Measurements from ENCODE around the gene BMP2K.

The BMP2K gene

DNA sequence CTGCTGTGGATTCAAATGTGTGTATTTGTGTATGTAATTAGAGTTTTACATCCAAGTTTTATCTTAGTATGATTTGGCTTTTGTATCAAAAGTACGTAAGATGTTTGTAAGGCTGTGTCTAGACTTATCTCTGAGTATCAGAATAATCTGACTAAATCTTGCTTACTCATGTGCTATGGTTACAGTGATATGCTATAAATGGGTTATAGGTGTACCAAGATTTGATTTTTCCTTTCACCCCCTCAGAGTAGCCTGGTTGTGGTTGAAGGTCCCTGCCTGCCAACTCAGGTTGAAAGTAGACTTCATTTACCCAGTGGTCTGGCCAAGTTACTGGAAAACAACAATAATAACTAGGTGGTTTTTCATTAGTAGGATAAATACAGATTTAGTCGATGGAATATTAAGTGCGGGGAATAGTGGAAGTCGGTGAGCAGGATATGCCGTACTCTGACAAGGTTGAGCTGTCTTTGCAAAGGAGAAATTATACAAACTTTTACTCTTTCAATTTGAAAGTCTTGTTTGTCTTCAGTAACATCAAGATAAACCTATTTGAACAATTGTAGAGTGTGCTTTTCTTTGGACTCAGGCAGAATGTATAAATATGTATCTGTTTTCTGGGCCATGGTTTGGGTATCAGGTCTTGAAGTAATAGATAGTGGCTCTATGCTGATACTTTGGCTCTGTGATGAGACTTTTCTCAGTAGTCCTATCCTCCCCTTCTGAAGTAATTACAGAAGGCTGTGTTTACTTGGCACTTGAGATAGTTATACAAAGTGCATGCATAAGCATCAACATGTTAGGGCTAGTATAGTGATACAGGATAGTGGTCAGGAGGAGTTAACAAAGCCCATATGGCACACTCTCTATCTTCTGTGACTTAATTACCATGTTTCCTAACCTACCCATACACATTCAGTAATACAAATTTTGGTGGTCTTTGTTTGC, 23.7 kb downstream of the BMP2K start:
- Histone ChIP-seq H3K27me3 (replicated peaks in 2 of 5; ENCODE audit: control insufficient read depth in 4 of 5, insufficient read depth in 5 of 5, low read length in 4 of 5) (no peaks in the 10 kb centered on the region), H3K27ac (ENCODE audit: insufficient read depth in 1 of 2, low read depth in 1 of 2, low read length in 2 of 2, poor library complexity in 1 of 2, severe bottlenecking in 2 of 2) (no peak overlapping the region), H3K9me3 (ENCODE audit: control extremely low read depth in 1 of 5, control insufficient read depth in 4 of 5, insufficient read depth in 2 of 5, low read depth in 1 of 5, low read length in 4 of 5) (peaks cover 0 to 5% (median 0%) of the 10 kb centered on the region in 5 experiments), H3K36me3 (ENCODE audit: control insufficient read depth in 4 of 4, insufficient read depth in 4 of 4, low read length in 3 of 4) (peaks cover 0 to 5% (median 3%) of the 10 kb centered on the region in 4 experiments), H3K4me1 (ENCODE audit: control extremely low read depth in 1 of 4, control insufficient read depth in 4 of 4, insufficient read depth in 4 of 4, low read length in 3 of 4) (peaks cover 0 to 5% (median 3%) of the 10 kb centered on the region in 4 experiments), H3K4me3 (ENCODE audit: control insufficient read depth in 1 of 7, extremely low read depth in 1 of 7, insufficient read depth in 4 of 7, low read depth in 2 of 7, low read length in 6 of 7) (peak overlapping the region in 1 of 7 experiments; percentile 7)
- ChIA-PET CTCF (interaction anchor here (1.6 kb wide), 1 partner anchor 187 kb away, joined by 4 read pairs; no protein-coding TSS in a partner anchor), POLR2A (no interaction called here)
- 89% methylated on average over 1 of the region's 5 CpGs for WGBS (ENCODE audit: insufficient coverage)
- no peak for DNase-seq

DNA sequence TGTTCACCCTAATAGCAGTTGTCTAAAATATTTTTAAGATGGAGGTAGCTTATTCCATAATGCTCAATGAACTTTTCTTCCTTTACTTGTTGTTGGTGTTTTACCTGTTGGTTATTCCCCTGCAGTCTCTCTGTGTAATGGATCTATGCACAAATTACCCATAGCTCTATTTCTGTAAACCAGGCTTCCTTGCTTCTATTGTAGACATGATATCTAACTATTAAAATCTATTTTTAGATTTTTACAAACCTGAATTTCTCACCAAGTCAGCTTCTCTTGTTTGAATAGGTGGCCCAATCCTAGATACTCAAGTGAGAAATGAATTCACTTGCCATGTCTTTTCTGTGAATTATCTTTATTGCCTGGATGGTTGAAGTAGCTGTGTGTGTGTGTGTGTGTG, 24.8 kb downstream of the BMP2K start:
- CTCF ChIA-PET = interaction anchor here (0.7 to 1.6 kb wide), 6 partner anchors 10 to 188 kb away, joined by 3 to 4 read pairs (median 3); no protein-coding TSS in a partner anchor

GRCh38 chr4:78803983-78804382, 27.8 kb downstream of the BMP2K start:
- ChIA-PET POLR2A (no interaction called here), CTCF (interaction anchor here (0.9 to 1.1 kb wide), 2 partner anchors 26 to 188 kb away, joined by 3 read pairs; no protein-coding TSS in a partner anchor)
- WGBS (ENCODE audit: insufficient coverage) = no CpG with 5 or more reads among the region's 1 CpG
- Histone ChIP-seq H3K27ac (ENCODE audit: insufficient read depth in 1 of 2, low read depth in 1 of 2, low read length in 2 of 2, poor library complexity in 1 of 2, severe bottlenecking in 2 of 2) (no peak overlapping the region), H3K9me3 (ENCODE audit: control extremely low read depth in 1 of 5, control insufficient read depth in 4 of 5, insufficient read depth in 2 of 5, low read depth in 1 of 5, low read length in 4 of 5) (peaks cover 5 to 17% (median 9%) of the 10 kb centered on the region in 5 experiments), H3K27me3 (replicated peaks in 2 of 5; ENCODE audit: control insufficient read depth in 4 of 5, insufficient read depth in 5 of 5, low read length in 4 of 5) (no peaks in the 10 kb centered on the region), H3K4me3 (ENCODE audit: control insufficient read depth in 1 of 7, extremely low read depth in 1 of 7, insufficient read depth in 4 of 7, low read depth in 2 of 7, low read length in 6 of 7) (no peak overlapping the region), H3K36me3 (ENCODE audit: control insufficient read depth in 4 of 4, insufficient read depth in 4 of 4, low read length in 3 of 4) (peaks cover 0 to 10% (median 5%) of the 10 kb centered on the region in 4 experiments), H3K4me1 (ENCODE audit: control extremely low read depth in 1 of 4, control insufficient read depth in 4 of 4, insufficient read depth in 4 of 4, low read length in 3 of 4) (peaks cover 0 to 2% (median 0%) of the 10 kb centered on the region in 4 experiments)
- no peak for DNase-seq

More for the DNA sequence above, 24.8 kb downstream of the BMP2K start:
- POLR2A ChIA-PET = no interaction called here
- H3K27me3 ChIP-seq (replicated peaks in 2 of 5; ENCODE audit: control insufficient read depth in 4 of 5, insufficient read depth in 5 of 5, low read length in 4 of 5) = no peaks in the 10 kb centered on the region
- H3K27ac ChIP-seq (ENCODE audit: insufficient read depth in 1 of 2, low read depth in 1 of 2, low read length in 2 of 2, poor library complexity in 1 of 2, severe bottlenecking in 2 of 2) = no peak overlapping the region
- peaks cover 0 to 5% (median 3%) of the 10 kb centered on the region in 4 experiments for H3K4me1 ChIP-seq (ENCODE audit: control extremely low read depth in 1 of 4, control insufficient read depth in 4 of 4, insufficient read depth in 4 of 4, low read length in 3 of 4)
- DNase-seq = no peak
- H3K4me3 ChIP-seq (ENCODE audit: control insufficient read depth in 1 of 7, extremely low read depth in 1 of 7, insufficient read depth in 4 of 7, low read depth in 2 of 7, low read length in 6 of 7) = no peak overlapping the region
- H3K36me3 ChIP-seq (ENCODE audit: control insufficient read depth in 4 of 4, insufficient read depth in 4 of 4, low read length in 3 of 4) = peaks cover 0 to 4% (median 1%) of the 10 kb centered on the region in 4 experiments
- H3K9me3 ChIP-seq (ENCODE audit: control extremely low read depth in 1 of 5, control insufficient read depth in 4 of 5, insufficient read depth in 2 of 5, low read depth in 1 of 5, low read length in 4 of 5) = peaks cover 0 to 6% (median 3%) of the 10 kb centered on the region in 5 experiments

- ChIA-PET POLR2A (no interaction called here), CTCF (no interaction called here)
- 100% methylated on average over 3 of the region's 6 CpGs for whole genome bisulfite sequencing (ENCODE audit: insufficient coverage)
- Histone ChIP-seq H3K4me1 (ENCODE audit: control extremely low read depth in 1 of 4, control insufficient read depth in 4 of 4, insufficient read depth in 4 of 4, low read length in 3 of 4) (peaks cover 0 to 4% (median under 1%) of the 10 kb centered on the region in 4 experiments), H3K9me3 (ENCODE audit: control extremely low read depth in 1 of 5, control insufficient read depth in 4 of 5, insufficient read depth in 2 of 5, low read depth in 1 of 5, low read length in 4 of 5) (peaks cover 5 to 16% (median 9%) of the 10 kb centered on the region in 5 experiments), H3K36me3 (ENCODE audit: control insufficient read depth in 4 of 4, insufficient read depth in 4 of 4, low read length in 3 of 4) (peaks cover 0 to 9% (median 6%) of the 10 kb centered on the region in 4 experiments), H3K27me3 (replicated peaks in 2 of 5; ENCODE audit: control insufficient read depth in 4 of 5, insufficient read depth in 5 of 5, low read length in 4 of 5) (no peaks in the 10 kb centered on the region), H3K4me3 (ENCODE audit: control insufficient read depth in 1 of 7, extremely low read depth in 1 of 7, insufficient read depth in 4 of 7, low read depth in 2 of 7, low read length in 6 of 7) (no peak overlapping the region), H3K27ac (ENCODE audit: insufficient read depth in 1 of 2, low read depth in 1 of 2, low read length in 2 of 2, poor library complexity in 1 of 2, severe bottlenecking in 2 of 2) (no peak overlapping the region)
- DNase-seq = peak in 2 of 3 donors; percentile 45 to 54
Observed at GRCh38 chr4:78806943-78807460, 30.9 kb downstream of the BMP2K start.

GRCh38 chr4:78809295-78809694, 33.1 kb downstream of the BMP2K start:
- peaks cover 5 to 18% (median 9%) of the 10 kb centered on the region in 5 experiments for H3K9me3 ChIP-seq (ENCODE audit: control extremely low read depth in 1 of 5, control insufficient read depth in 4 of 5, insufficient read depth in 2 of 5, low read depth in 1 of 5, low read length in 4 of 5)
- WGBS (ENCODE audit: insufficient coverage) = no CpG with 5 or more reads among the region's 2 CpGs
- no peak for DNase-seq
- CTCF ChIA-PET = interaction anchor here (0.7 to 1.8 kb wide), 3 partner anchors 17 to 107 kb away, joined by 3 to 6 read pairs (median 4); no protein-coding TSS in a partner anchor
- no peaks in the 10 kb centered on the region for H3K27me3 ChIP-seq (replicated peaks in 2 of 5; ENCODE audit: control insufficient read depth in 4 of 5, insufficient read depth in 5 of 5, low read length in 4 of 5)
- H3K4me3 ChIP-seq (ENCODE audit: control insufficient read depth in 1 of 7, extremely low read depth in 1 of 7, insufficient read depth in 4 of 7, low read depth in 2 of 7, low read length in 6 of 7) = no peak overlapping the region
- POLR2A ChIA-PET = no interaction called here
- H3K4me1 ChIP-seq (ENCODE audit: control extremely low read depth in 1 of 4, control insufficient read depth in 4 of 4, insufficient read depth in 4 of 4, low read length in 3 of 4) = peaks cover 0 to 4% (median under 1%) of the 10 kb centered on the region in 4 experiments
- H3K36me3 ChIP-seq (ENCODE audit: control insufficient read depth in 4 of 4, insufficient read depth in 4 of 4, low read length in 3 of 4) = peaks cover 0 to 12% (median 8%) of the 10 kb centered on the region in 4 experiments
- H3K27ac ChIP-seq (ENCODE audit: insufficient read depth in 1 of 2, low read depth in 1 of 2, low read length in 2 of 2, poor library complexity in 1 of 2, severe bottlenecking in 2 of 2) = no peak overlapping the region

- Histone ChIP-seq H3K4me1 (ENCODE audit: control extremely low read depth in 1 of 4, control insufficient read depth in 4 of 4, insufficient read depth in 4 of 4, low read length in 3 of 4) (peaks cover 0 to 4% (median under 1%) of the 10 kb centered on the region in 4 experiments), H3K9me3 (ENCODE audit: control extremely low read depth in 1 of 5, control insufficient read depth in 4 of 5, insufficient read depth in 2 of 5, low read depth in 1 of 5, low read length in 4 of 5) (peaks cover 4 to 19% (median 8%) of the 10 kb centered on the region in 5 experiments), H3K4me3 (ENCODE audit: control insufficient read depth in 1 of 7, extremely low read depth in 1 of 7, insufficient read depth in 4 of 7, low read depth in 2 of 7, low read length in 6 of 7) (no peak overlapping the region), H3K36me3 (ENCODE audit: control insufficient read depth in 4 of 4, insufficient read depth in 4 of 4, low read length in 3 of 4) (peaks cover 0 to 20% (median 6%) of the 10 kb centered on the region in 4 experiments), H3K27me3 (replicated peaks in 2 of 5; ENCODE audit: control insufficient read depth in 4 of 5, insufficient read depth in 5 of 5, low read length in 4 of 5) (no peaks in the 10 kb centered on the region), H3K27ac (ENCODE audit: insufficient read depth in 1 of 2, low read depth in 1 of 2, low read length in 2 of 2, poor library complexity in 1 of 2, severe bottlenecking in 2 of 2) (no peak overlapping the region)
- POLR2A ChIA-PET = no interaction called here
- peak in 2 of 3 donors; percentile 37 to 50 for DNase-seq
- 100% methylated on average over 4 of the region's 7 CpGs for WGBS (ENCODE audit: insufficient coverage)
- CTCF ChIA-PET = interaction anchor here (0.7 to 1.8 kb wide), 5 partner anchors 9 to 43 kb away, joined by 3 to 7 read pairs (median 3); no protein-coding TSS in a partner anchor
Observed at GRCh38 chr4:78809928-78810835, 34.0 kb downstream of the BMP2K start.
